ENCODE results near the gene FRMD5.
A peak's percentile ranks its signal among the peaks of the same experiment; 100 is the strongest.

FRMD5 gene

GRCh38 chr15:43975326-43975725 lies 219.7 kb downstream of the FRMD5 start:
- DNase-seq (ENCODE audit: low read depth, low spot score) = no peak

GRCh38 chr15:43974852-43975251 lies 220.2 kb downstream of the FRMD5 start:
- no peak for DNase-seq (ENCODE audit: low read depth, low spot score)

GRCh38 chr15:43969802-43970375 lies 225.2 kb downstream of the FRMD5 start:
- DNase-seq (ENCODE audit: low read depth, low spot score) = no peak

GRCh38 chr15:43968551-43968950 lies 226.5 kb downstream of the FRMD5 start:
- DNase-seq (ENCODE audit: low read depth, low spot score) = no peak

DNA sequence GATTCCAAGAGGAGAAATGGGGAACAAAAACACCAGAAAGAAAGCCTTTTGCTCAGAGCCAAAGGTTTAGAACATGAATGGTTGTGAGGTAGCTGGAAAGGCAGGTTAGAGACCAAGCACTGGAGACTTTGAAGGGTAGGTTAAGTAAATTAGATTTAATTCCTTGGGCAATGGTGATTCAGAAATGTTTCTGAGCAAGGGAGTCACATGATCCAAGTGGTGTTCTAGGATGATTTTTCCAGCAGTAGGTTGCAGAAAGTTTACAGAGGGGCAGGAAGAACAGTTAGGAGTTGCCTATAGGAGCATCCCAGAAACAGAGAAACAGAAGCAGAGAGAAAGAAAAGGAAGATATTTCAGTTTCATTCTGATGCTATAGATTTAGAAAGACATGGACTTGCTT lies 228.4 kb downstream of the FRMD5 start:
- DNase-seq (ENCODE audit: low read depth, low spot score) = no peak

GRCh38 chr15:43958861-43959330 lies 236.2 kb downstream of the FRMD5 start:
- no peak for DNase-seq (ENCODE audit: low read depth, low spot score)

DNA sequence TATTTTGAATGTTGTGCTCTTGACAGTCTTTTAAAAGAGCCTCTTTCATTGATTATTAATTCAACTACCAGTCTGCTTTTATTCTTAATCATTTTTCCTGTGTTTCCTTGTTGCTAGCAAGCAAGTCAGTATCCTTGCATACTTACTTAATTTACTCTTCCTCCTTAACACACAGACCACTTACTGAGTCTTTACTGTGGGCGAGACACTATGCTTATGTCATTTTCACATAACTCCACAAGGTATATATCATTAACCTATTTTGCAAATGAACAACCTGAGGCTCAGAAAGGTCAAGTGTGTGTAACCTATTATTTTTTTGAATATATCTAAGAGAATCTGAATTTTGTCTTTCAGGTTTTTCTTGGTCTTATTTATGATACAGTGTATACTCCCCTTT lies 237.3 kb downstream of the FRMD5 start:
- DNase-seq (ENCODE audit: low read depth, low spot score) = no peak

DNA sequence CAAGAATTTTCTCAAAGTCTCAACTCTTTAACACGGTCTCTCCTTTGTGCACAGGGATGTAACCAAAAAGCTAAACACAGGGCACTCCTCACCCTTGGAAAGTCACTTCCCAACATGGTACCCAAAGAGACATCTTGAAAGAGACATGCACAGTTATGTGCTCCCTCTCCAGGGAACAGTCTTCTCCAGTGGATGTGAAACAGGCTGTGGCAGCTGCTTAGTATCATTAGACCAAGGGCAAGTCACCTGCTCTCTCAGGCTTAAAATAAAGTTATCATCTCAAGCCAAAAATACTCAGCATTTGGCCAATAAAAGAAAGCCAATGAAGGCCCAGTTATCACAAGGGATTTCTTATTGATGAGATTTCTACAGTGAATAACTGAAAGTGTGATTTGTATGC lies 239.9 kb downstream of the FRMD5 start:
- no peak for DNase-seq (ENCODE audit: low read depth, low spot score)

GRCh38 chr15:43954181-43954621 lies 240.9 kb downstream of the FRMD5 start:
- no peak for DNase-seq (ENCODE audit: low read depth, low spot score)

GRCh38 chr15:43953402-43953801 lies 241.7 kb downstream of the FRMD5 start:
- no peak for DNase-seq (ENCODE audit: low read depth, low spot score)

- no peak for DNase-seq (ENCODE audit: low read depth, low spot score)
Measured at GRCh38 chr15:43950531-43950930, 244.5 kb downstream of the FRMD5 start.

- no peak for DNase-seq (ENCODE audit: low read depth, low spot score)
Measured at GRCh38 chr15:43948691-43949325, 246.3 kb downstream of the FRMD5 start.

GRCh38 chr15:43943511-43943910 lies 251.6 kb downstream of the FRMD5 start:
- no peak for DNase-seq (ENCODE audit: low read depth, low spot score)

DNA sequence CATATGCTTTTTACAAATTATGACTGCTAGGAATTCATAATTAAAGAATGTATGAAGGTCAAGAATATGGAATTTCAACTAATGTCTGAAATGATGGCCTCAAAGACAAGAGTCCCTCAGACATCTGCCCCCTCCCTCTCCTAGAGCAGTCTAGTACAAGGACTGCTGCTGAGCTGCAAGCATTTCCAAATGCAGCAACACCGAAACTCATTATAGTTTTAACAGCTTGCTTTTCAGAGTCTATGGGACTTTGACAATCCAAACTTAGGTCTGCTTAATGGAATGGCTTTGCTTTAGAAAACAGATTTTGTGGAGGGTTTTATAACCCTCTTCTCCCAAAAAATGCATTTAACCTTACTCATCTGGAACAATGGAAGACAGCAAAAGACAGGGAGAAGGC lies 252.9 kb downstream of the FRMD5 start:
- DNase-seq (ENCODE audit: low read depth, low spot score) = no peak

- DNase-seq (ENCODE audit: low read depth, low spot score) = no peak
Measured at GRCh38 chr15:43941555-43941954, 253.5 kb downstream of the FRMD5 start.

DNA sequence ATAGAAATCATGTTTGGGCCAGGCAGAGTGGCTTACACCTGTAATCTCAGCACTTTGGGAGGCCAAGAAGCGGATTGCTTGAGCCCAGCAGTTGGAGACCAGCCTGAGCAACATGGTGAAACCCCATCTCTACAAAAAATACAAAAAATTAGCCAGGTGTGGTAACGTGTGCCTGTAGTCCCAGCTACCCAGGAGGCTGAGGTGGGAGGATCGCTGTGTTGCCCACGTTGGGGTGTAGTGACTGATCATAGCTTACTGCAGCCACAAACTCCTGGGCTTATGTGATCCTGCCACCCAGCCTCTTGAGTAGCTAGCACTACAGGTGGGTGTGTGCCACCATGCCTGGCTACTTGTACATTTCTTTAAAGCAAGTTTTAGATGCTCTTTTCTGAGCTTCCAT lies 254.0 kb downstream of the FRMD5 start:
- no peak for DNase-seq (ENCODE audit: low read depth, low spot score)

GRCh38 chr15:43939070-43939469 lies 256.0 kb downstream of the FRMD5 start:
- DNase-seq (ENCODE audit: low read depth, low spot score) = no peak

- no peak for DNase-seq (ENCODE audit: low read depth, low spot score)
Measured at GRCh38 chr15:43934480-43934879, 260.6 kb downstream of the FRMD5 start.

DNA sequence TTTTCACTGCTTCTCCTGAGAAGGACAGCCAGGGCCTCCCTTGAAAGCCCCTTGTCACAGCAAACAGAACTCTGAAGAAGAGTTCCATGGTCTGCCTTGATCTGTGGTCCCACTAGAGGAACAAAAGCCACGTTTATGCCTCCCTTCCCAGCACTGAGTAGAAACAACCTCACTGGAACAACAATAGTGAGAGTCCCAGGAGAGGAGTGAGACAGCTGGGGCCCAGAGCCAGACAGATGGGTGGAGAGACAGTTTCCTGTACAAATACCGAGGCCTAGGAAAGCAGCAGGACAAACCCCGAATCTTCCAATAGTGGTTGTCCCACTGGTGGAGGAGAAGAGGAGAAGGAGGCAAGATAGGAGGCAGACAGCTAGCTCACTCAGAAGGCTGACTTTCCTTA lies 262.2 kb downstream of the FRMD5 start:
- DNase-seq (ENCODE audit: low read depth, low spot score) = no peak

DNA sequence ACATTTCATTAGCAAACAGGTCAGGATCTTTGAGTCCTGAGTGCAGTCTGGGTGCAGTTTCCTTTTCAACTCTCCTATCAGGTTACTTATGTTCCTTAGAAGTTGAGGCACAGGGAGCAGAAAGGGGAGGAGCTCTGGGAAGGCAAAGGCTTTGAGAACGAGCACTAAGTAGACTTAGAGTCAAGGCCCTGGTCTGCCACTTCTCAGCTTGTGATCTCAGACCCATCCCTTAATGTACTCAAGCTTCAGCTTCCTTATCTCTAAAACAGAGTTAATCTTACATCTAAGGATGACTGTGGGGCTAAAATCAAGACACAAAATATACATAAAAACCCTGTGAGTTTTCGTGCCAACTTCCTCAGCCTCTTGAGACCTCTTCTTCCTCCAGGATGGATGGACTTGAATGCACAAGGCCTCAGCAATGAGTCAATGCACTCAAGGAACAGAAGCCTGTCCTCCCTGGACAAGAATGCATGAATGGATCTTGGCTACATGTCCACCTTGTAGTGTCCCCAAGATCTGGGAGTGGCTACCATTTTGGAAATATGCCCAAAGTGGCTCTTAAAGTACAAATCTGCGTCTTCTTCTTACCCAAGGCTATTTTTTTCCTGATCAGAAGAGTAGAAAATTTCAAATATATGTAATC lies 263.2 kb downstream of the FRMD5 start:
- no peak for DNase-seq (ENCODE audit: low read depth, low spot score)

DNA sequence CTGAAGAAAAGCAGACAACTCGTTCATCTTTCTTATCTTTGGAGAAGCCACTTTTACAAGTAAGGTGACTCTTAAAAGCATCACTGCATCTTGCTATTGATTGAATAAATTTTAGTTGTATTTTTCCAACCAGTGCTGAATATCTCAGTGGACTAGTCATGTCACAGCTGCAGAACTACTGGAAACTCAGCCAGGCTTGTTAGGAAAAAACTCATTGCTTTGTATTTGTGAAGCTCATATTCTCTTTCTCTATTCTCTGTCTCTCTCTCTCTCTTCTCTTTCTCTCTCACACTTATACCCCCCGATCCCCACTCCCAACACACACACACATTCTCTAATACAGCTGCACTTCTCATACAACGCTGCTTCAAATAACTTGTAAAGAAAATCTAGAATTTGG lies 264.0 kb downstream of the FRMD5 start:
- no peak for DNase-seq (ENCODE audit: low read depth, low spot score)

GRCh38 chr15:43930556-43930955 lies 264.5 kb downstream of the FRMD5 start:
- DNase-seq (ENCODE audit: low read depth, low spot score) = no peak

- DNase-seq (ENCODE audit: low read depth, low spot score) = peak; percentile 61
Measured at GRCh38 chr15:43930079-43930478, 265.0 kb downstream of the FRMD5 start.
